Stimulated activated CD8-positive, alpha-beta memory T cell treated with anti-CD3 and anti-CD28 coated beads, Interleukin-7, amount 100 ng/mL, for 1 hour (primary cell): ENCODE results near the gene KHDC3L.
"Not testable (repeated sequence)": the region's sequence is repeated elsewhere in the genome, so short reads cannot be mapped to it uniquely, and the experiment has no call there.

Experiments used
- DNase-seq, 2 donors: peaks; one replicate each; pipeline ENCODE4 v3.0.0-alpha.2; 2020; ENCODE audit warnings: low read depth in 2 of 2

Gene KHDC3L

DNA sequence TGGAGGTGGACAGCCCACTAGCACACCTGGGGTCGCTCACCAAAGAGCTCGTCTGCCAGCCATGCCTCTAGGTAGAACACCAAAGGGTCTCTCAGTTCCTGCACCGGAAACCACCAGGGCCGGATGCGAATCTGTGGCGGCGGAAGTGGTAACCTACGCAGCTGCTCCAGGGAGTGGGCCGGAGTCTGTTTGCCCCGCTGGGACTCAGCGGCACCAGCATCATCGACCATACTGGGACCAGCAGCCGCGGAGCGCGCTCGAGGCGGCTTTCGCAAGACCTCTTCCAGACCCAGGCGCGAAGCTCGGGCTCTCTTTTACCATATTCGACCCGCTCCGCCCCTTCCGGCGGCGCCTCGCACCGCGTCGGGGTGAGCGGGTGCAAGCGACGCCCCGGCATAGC is 7.1 kb downstream of the KHDC3L start, which contains the start of gene OOEP:
Gene OOEP (minus strand): TSS at position 335 of the 400 bp plus-strand sequence. CDS start 105 bp downstream, at position 230.
- DNase-seq: no peak

DNA sequence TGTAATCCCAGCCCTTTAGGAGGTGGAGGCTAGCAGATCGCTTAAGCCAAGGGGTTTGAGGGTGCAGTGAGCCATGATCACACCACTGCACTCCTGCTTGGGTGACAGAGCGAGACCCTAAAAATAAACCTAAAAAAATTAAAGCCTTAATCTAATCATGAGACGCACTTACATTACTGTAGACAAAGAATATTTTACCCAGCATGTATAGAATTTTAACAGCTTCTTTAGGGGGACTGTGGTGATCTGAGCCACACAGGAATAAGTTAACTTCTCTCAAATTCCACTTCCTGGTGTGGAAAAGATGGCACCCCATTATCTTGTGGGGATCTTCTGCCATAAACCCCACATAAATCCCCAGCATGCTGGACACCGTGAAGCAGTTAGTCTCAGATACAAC is 9.5 kb downstream of the KHDC3L start:
- DNase-seq: no peak

DNA sequence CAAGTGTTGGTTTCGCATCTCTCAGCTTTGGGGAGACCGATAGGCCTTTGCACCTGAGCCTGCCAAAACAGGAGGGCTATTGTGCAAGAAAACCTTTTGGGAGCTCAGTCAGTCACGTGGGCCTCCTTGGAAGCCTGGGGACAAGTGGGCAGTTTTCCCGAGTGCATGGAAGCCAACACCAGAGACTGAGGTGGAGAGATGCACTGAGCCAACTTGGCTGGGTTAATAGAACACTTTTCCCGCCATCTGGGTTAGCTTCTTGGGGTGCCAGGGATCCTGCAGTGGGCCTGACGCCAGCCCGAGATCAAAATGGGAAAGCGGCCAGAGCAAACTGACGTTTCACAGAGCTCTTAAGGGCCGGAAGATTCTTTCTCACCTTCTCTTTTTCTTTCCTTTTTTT is 10.1 kb downstream of the KHDC3L start:
- DNase-seq: no peak

DNA sequence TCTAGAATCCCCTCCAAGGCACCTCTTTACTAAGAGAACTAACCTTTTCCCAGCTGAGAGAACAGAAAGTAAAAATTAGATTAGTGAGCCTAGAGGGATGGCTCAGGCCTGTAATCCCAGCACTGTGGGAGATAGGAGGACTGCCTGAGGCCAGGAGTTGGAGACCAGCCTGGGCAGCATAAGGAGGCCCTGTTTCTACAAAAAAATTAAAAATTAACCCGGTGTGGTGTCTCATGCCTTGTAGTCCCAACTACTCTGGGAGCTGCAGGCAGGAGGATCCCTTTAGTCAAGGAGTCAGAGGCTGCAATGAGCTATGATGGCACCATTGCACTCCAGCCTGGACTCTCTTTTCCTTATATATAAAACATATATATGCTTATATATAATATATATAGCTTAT is 12.8 kb downstream of the KHDC3L start:
- DNase-seq: no peak

DNA sequence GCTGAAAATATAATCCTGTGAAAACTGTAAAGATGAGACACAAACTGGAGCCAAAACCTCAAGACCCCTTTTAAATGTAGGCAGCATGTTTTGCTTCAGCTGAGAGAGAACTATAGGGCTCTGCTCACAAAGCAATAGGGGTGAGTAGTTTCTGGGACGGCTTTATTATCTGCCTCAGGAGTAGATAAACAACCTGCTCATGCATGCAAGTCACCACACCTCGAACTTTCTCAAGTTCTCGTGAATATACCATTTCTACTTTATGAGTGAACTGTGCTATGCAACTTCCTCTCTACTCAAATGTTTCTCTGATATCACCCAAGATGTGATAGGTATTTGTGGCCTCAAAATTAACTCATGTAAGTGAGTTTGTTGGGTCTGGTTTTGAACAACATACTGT is 14.8 kb downstream of the KHDC3L start:
- no peak for DNase-seq

DNA sequence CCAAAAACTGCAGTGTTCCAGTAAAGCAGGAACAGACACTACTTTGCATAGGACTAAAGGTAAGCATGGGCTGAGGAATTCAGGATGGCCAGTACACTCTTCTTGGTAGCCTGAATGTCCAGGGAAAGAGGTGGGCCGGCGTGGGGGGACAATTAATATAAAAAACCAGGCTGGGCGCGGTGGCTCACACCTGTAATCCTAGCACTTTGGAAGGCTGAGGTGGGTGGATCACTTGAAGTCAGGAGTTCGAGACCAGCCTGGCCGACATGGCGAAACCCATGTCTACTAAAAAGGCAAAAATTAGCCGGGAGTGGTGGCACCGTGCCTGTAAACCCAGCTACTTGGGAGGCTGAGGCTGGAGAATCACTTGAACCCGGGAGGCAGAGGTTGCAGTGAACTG is 19.1 kb downstream of the KHDC3L start:
- DNase-seq: not testable (repeated sequence)

DNA sequence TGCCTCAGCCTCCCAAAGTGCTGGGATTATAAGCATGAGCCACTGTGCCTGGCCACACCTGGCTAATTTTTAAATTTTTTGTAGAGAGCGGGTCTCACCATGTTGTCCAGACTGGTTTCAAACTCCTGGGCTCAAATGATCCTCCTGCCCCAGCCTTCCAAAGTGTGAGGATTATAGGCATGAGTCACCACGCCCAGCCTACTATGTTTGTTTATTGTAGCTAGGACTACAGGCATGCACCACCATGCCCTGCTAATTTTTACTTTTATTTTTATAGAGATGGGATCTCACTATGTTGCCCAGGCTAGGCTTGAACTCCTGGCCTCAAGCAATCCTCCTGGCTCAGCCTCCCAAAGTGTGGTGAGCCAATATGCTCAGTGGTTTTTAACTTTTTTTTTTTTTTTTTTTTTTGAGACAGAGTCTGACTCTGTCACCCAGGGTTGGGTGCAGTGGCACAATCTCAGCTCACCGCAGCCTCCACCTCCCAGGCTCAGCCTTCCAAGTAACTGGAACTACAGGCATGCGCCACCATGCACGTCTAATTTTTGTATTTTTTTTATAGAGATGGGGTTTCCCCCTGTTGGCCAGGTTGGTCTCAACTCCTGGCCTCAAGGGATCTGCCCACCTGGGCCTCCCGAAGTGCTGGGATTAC is 20.1 kb downstream of the KHDC3L start:
- no peak for DNase-seq

DNA sequence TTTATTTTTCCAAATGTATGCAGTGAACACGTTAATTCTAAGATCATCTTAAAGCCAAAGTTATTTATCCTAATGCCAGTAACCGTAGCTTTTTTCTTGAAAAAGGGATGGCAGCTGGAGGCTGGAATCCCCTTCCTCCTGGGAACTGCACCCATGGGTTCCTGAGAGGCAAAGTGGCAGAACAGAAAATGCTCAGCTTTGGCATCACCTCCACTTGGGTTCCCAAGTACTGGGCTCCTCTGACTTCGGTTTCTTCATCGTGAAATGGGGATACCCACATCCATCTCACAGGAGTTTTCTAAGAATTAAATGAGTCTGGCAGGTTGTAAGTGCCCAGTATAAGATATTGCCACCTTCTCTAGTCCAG is 26.0 kb downstream of the KHDC3L start:
- no peak for DNase-seq

DNA sequence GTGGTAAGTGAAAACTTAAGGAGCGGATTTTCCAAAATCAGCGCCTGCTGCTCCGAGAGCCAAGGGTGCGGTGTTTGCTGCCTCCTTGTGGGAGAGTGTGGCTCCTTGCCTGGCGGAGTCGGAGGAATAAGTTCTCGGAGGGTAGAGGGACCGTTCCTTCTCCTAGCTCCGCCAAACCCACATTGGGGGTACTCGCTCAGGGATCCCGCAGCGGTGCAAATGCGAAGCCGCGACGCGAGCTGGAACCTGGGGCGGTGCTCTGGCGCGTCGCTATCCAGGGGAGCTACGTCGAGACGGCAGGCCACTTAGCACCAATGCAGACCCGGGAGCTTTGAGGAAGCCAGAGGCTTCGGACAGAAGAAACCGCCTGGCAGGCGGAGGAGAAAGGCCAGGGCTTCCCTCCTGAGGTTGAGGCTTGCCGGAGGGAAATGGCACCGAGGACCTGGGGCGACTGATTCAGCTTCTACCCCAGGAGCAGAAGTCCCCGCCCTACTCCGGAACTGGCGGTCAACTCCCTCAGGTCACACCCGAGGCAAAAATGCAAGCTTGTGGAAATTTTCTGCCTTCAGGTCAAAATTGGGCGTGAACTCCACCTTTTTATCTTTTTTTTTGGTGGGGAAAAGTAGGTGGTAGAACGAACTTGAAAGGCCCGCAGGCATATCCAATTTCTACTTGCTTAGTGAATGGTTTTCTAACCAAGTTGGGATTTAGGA is 26.5 kb downstream of the KHDC3L start:
- DNase-seq: peak; percentile 20 to 33

DNA sequence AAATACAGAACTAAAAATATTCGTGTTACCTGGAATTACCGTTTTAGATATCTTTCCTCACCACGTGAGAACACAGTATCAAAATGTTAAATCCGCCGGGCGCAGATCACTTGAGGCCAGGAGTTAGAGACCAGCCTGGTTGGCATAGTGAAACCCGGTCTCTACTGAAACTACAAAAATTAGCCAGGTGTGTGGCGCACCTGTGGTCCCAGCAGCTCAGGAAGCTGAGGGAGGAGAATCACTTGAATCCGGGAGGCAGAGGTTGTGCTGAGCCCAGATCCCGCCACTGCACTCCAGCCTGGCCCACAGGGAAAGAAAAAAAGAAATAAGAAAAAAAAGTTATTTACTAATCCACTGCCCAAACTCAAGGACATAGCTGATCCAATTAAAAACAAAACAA is 27.4 kb downstream of the KHDC3L start:
- DNase-seq: no peak

DNA sequence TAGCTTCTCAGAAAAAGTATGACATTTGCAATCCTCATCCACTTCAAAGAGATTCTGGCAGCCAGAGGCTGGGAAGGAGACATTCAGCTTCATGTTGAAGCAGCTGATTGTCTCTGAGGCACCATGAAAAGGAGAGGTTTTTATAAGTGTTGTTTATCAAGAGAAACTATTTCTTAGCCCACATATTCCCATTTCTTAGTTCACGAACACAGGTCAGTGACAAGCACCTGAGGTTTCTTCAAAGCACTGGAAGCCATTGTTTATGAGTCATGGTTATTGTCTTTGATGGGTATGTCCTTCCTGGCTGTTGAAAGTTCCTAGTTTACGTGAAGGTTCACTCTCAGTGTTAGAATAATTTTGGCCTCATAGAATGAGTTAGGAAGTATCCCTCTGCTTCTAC is 29.2 kb downstream of the KHDC3L start:
- DNase-seq: no peak

DNA sequence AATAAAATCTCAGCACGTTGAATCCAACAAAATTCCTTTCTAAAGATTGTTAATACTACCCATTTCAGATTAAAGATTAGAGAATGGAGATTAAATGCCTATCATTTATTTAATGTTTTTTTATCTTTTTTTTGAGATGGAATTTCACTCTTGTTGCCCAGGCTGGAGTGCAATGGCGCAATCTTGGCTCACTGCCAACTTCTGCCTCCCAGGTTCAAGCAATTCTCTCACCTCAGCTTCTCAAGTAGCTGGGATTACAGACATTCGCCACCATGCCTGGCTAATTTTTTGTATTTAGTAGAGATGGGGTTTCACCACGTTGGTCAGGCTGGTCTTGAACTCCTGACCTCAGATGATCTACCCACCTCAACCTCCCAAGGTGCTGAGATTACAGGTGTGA is 29.7 kb downstream of the KHDC3L start:
- DNase-seq: not testable (repeated sequence)

DNA sequence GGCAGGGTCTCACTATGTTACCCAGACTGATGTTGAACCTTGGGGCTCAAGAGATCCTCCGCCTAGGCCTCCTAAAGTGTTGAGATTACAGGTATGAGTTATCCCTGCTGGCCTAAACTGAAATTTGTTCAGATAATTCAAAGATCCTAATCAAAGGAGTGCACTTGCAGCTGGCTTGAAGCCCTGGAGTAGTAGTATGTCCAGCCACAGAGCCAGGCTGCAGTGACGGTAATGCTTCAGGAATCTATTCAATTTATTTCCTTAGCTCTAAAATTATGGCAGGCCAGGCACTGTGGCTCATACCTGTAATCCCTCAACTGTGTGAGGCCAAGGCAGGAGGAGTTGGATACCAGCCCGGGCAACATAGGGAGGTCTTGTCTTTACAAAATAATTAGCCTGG is 30.8 kb downstream of the KHDC3L start:
- no peak for DNase-seq

DNA sequence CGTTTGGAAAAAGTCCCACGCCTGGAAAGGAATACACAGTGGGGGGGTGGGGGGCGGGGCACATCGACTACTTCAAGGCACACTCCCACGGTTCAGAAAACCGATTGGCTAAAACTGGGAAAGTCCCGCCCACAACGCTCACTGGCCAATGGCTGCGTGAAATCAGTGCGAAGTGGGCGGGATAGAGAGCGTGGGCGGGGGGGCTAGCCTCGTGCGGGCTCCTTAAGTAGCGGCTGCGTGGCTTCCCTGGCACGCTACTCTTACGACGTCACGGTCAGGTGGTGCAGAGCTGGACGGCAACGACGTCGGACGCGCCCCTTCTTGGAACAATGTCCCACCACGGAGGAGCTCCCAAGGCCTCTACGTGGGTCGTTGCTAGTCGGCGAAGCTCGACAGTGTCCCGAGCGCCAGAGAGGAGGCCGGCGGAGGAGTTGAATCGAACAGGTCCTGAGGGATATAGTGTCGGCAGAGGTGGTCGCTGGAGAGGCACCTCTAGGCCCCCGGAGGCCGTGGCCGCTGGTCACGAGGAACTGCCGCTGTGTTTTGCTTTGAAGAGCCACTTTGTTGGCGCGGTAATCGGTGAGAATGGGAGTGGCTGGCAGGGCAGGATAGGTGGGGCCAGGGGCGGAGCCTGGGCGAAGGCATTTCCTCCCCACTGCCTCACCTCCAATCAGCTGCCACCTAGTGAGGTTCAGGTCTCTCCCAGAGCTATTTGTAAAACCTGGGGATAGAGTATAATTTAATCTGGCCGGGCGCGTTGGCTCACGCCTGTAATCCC is 32.3 kb downstream of the KHDC3L start, which contains the start of gene DDX43:
Gene DDX43 (plus strand): TSS at position 252 of the 778 bp plus-strand sequence. CDS start 78 bp downstream, at position 330.
- DNase-seq: peak in 1 of 2 donors; percentile 15

DNA sequence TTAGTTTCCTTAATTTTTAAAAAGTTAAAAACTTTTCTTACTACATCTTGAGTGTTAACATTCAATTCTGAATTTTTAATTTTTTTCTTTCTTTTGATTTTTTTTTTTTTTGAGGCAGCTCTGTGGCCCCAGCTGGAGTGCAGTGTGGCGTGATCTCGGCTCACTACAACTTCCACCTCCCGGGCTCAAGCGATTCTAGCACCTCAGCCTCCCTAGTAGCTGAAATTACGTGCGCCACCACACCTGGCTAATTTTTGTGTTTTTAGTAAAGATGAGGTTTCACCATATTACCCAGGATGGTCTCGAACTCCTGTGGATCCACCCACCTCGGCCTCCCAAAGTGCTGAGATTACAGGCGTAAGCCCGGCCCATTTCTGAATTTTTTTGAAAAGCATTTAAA is 33.4 kb downstream of the KHDC3L start:
- no peak for DNase-seq

DNA sequence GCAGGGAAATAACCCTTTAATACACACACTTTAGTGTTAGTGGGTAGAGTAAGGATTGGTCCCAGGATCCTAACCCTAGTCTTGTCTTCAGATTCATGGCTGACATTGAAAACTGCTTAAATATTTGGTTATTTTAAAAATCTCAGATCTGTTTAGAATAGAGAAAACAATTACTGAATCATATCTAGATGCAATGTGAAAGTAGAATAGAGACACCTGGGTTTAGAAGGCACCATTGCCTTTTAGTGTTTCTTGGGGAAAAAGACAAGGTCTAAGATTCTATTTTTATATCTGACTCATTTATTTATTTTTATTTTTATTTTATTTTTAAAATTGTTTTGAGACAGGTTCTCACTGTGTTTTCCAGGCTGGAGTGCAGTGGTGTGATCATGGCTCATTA is 38.2 kb downstream of the KHDC3L start:
- no peak for DNase-seq

DNA sequence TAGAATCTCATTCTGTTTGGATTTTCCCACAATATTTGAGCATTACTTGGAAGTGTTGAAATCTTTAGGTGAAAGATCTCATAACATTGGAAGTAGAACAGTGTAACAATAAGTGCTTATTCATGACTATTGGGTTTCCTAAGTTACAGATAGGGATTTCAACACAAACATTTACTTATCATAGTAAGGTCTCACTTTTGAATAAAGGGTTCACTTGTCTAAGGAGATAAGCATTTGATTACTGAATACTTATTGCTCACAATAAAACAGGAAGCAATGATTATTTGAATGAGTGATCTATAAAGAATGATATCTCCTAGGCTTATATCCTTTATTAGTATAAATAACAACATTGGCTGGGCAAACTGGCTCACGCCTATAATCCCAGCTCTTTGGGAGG is 46.9 kb downstream of the KHDC3L start:
- no peak for DNase-seq

DNA sequence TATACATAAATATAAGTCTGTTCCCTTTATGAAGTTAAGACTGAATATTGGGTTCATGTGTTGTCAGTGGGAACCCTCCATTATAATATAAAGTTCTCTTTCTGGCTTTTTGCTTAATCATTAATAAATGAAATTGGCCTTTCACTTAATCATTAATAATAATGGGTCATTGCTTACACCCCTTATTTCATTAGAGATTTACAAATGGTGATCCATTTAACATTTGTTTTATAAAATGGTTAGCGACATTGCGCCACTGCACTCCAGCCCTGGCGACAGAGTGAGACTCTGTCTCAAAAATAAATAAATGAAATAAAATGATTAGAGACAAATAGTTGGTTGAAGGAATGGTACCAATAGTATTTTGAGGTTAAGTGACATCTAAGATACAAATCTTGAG is 50.6 kb downstream of the KHDC3L start:
- DNase-seq: no peak
